NCI-H526 (cell line): Measurements from ENCODE around the gene CYP4V2.
"Not testable (repeated sequence)": the region's sequence is repeated elsewhere in the genome, so short reads cannot be mapped to it uniquely, and the experiment has no call there.

ENCODE experiments used
- DNase-seq, 2 experiments: peaks; one replicate each; lab custom pipeline; 2025; lab: John Stamatoyannopoulos, UW

CYP4V2 gene

GRCh38 chr4:186228514-186228894 lies 37.1 kb downstream of the CYP4V2 start:
- DNase-seq, result no peak

DNA sequence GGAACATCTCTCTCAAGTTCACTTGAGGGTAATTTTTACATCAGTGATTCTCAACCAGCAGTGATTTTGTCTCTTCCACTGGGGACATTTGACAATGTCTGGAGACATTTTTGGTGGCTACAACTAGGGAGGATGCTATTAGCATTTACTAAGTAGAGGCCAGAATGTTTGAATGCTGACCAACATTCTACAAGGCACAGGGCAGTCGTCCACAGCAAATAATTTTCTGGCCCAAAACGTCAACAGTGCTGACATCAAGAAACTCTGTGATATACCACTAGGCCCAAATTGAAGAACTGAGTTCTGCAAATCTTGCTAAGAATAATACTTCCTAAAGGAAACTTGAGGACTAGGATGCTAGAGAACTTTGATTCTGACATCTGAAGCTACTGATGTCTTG lies 43.0 kb downstream of the CYP4V2 start:
- DNase-seq, result no peak

DNA sequence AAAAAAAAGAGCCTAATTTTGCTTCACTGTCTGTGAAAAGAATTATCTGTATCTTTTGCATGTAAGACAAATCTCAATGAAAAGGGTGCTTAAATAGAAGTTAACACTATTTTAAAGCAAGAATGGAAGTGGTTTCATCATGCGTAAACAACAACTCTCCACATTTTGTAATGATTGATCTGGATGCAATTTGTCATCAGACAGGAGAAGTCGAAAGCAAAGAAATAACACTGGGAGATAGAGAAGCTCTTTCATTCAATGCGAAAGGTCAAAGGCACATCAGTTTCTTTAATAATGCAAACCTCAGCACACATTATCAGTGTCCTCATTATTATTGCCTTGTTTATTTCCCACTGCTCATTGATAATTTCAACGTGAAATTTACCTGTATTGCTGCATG lies 44.8 kb downstream of the CYP4V2 start:
- no peak for DNase-seq

DNA sequence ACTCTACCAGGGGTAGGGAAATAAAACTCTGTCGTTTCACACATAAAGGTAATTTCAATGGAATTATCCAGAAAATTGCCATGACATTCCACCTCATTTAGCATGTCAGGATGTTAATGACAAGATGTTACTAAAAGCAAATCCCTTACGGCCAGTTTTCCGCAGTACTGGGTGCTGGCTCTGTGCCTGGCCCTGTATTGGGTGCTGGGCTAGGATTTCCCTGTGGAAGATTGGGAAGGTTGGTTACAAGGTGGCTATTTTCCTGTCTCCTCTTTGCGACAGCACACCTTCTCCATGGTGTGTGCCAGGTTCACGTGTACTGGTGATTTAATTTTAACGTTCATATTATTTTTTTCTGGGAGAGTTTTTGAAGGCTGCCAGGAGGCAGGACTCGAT lies 49.1 kb downstream of the CYP4V2 start:
- no peak for DNase-seq

- DNase-seq, result no peak
Observed at GRCh38 chr4:186240848-186241491, 49.6 kb downstream of the CYP4V2 start.

GRCh38 chr4:186241616-186242015 lies 50.2 kb downstream of the CYP4V2 start:
- DNase-seq, result no peak

DNA sequence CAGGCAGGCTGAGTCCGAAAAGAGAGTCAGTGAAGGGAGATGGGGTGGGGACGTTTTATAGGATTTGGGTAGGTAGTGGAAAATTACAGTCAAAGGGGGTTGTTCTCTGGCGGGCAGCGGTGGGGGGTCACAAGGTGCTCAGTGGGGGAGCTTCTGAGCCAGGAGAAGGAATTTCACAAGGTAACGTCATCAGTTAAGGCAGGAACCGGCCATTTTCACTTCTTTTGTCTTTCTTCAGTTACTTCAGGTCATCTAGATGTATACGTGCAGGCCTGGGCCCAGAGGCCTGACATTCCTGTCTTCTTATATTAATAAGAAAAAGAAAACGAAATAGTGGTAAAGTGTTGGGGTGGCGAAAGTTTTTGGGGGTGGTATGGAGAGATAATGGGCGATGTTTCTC lies 50.7 kb downstream of the CYP4V2 start:
- not testable (repeated sequence) for DNase-seq

DNA sequence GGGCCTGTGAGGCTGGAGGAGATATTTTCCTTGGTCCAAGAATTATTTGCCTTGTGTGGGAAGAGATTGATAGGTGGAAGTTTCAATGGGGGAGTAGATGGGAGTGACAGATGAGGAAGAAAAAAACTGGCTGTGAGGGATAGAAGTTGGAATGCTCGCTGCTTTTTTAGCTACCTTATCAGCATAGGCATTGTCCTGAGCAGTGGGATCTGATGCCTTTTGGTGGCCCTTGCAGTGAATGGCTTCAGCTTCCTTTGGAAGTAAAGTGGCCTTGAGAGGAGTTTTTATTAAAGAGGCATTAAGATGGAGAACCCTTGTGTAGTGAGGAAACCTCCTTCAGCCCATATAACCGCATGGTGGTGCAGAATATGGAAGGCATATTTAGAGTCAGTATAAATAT lies 52.0 kb downstream of the CYP4V2 start:
- no peak for DNase-seq

- DNase-seq, result no peak
Observed at GRCh38 chr4:186244835-186245234, 53.5 kb downstream of the CYP4V2 start.

- not testable (repeated sequence) for DNase-seq
Observed at GRCh38 chr4:186247062-186247752, 55.8 kb downstream of the CYP4V2 start.

GRCh38 chr4:186248643-186249042 lies 57.3 kb downstream of the CYP4V2 start:
- no peak for DNase-seq

GRCh38 chr4:186249785-186250754 lies 58.7 kb downstream of the CYP4V2 start:
- no peak for DNase-seq

DNA sequence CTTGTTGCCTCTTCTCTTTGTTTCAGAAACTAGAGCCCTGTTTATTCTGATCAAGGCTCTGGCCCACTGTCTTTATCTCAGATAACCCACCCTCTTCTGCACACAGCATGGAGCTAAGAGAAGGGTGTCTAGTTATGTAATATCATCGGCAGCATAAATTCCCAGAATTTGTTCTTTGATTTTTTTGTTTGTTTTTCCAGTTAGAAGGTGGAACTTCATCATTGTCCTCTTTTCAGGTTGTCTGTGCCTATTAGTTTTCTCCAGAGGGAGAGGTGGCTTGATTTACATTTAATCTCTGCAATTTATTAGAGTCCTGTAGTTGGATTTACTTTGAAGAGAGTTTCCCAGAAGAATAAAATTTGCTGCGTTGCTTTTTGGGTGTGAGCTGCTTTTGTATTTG lies 59.4 kb downstream of the CYP4V2 start:
- no peak for DNase-seq

- no peak for DNase-seq
Observed at GRCh38 chr4:186255122-186255521, 63.8 kb downstream of the CYP4V2 start.

- no peak for DNase-seq
Observed at GRCh38 chr4:186258216-186258811, 66.9 kb downstream of the CYP4V2 start.

- no peak for DNase-seq
Observed at GRCh38 chr4:186260117-186260503, 68.7 kb downstream of the CYP4V2 start.
